ENCODE measurements around the gene IFIH1. TPM values are rescaled to one million over a fixed set of nuclear protein-coding genes. Genes with fewer than 3 reads are reported as not detected.

The IFIH1 gene
- total RNA-seq, 1 experiment from 2014 or later, result 4.5 TPM

- intact Hi-C loops (cut with micrococcal nuclease), result no loop called here
- CTCF ChIA-PET, result interaction anchor here (1.1 kb wide), 1 partner anchor 33 kb away, joined by 5 read pairs; no protein-coding TSS in a partner anchor
- H3K27ac Mint-ChIP-seq (ENCODE audit: low read depth, unreplicated experiment), result no peak overlapping the region
These were observed 64.1 kb downstream of the IFIH1 start for GRCh38 chr2:162254236-162254871.

GRCh38 chr2:162253435-162253834, 65.0 kb downstream of the IFIH1 start:
- peaks cover 15% of the 10 kb centered on the region for H3K9me3 Mint-ChIP-seq (ENCODE audit: unreplicated experiment)
- H3K27ac Mint-ChIP-seq (ENCODE audit: low read depth, unreplicated experiment), result no peak overlapping the region
- no peaks in the 10 kb centered on the region for H3K27me3 Mint-ChIP-seq (ENCODE audit: insufficient read depth, unreplicated experiment)
- no peaks in the 10 kb centered on the region for H3K36me3 Mint-ChIP-seq (ENCODE audit: insufficient read depth, unreplicated experiment)
- intact Hi-C loops (cut with micrococcal nuclease), result no loop called here
- no peak overlapping the region for H3K4me3 Mint-ChIP-seq (ENCODE audit: unreplicated experiment)
- ChIA-PET CTCF (interaction anchor here (0.7 to 2.3 kb wide), 3 partner anchors 32 to 57 kb away, joined by 4 to 8 read pairs (median 5); no protein-coding TSS in a partner anchor), POLR2A (no interaction called here)
- BruUV-seq (replicated peaks), result no TSS peak
- peaks cover 15% of the 10 kb centered on the region for H3K4me1 Mint-ChIP-seq (ENCODE audit: insufficient read depth, unreplicated experiment)
- TF ChIP-seq CTCF (IDR thresholded peaks at IDR 0.05; ENCODE audit: unreplicated experiment), result no peak
- no peak for DNase-seq (ENCODE audit: unreplicated experiment)

More at GRCh38 chr2:162254236-162254871, 64.1 kb downstream of the IFIH1 start:
- Mint-ChIP-seq H3K36me3 (ENCODE audit: insufficient read depth, unreplicated experiment) (no peaks in the 10 kb centered on the region), H3K9me3 (ENCODE audit: unreplicated experiment) (peaks cover 11% of the 10 kb centered on the region), H3K4me3 (ENCODE audit: unreplicated experiment) (no peak overlapping the region), H3K4me1 (ENCODE audit: insufficient read depth, unreplicated experiment) (peaks cover 21% of the 10 kb centered on the region), H3K27me3 (ENCODE audit: insufficient read depth, unreplicated experiment) (no peaks in the 10 kb centered on the region)
- DNase-seq (ENCODE audit: unreplicated experiment), result no peak
- POLR2A ChIA-PET, result no interaction called here
- no TSS peak for BruUV-seq (replicated peaks)
- TF ChIP-seq CTCF (IDR thresholded peaks at IDR 0.05; ENCODE audit: unreplicated experiment), result no peak

- CTCF ChIA-PET, result interaction anchor here (1.9 to 2.3 kb wide), 2 partner anchors 31 to 32 kb away, joined by 5 to 8 read pairs; no protein-coding TSS in a partner anchor
- Mint-ChIP-seq H3K36me3 (ENCODE audit: insufficient read depth, unreplicated experiment) (no peaks in the 10 kb centered on the region), H3K4me3 (ENCODE audit: unreplicated experiment) (no peak overlapping the region), H3K27ac (ENCODE audit: low read depth, unreplicated experiment) (no peak overlapping the region), H3K9me3 (ENCODE audit: unreplicated experiment) (peaks cover 15% of the 10 kb centered on the region), H3K27me3 (ENCODE audit: insufficient read depth, unreplicated experiment) (no peaks in the 10 kb centered on the region), H3K4me1 (ENCODE audit: insufficient read depth, unreplicated experiment) (peaks cover 7% of the 10 kb centered on the region)
- intact Hi-C loops (cut with micrococcal nuclease), result no loop called here
- TF ChIP-seq CTCF (IDR thresholded peaks at IDR 0.05; ENCODE audit: unreplicated experiment), result no peak
- no TSS peak for BruUV-seq (replicated peaks)
- DNase-seq (ENCODE audit: unreplicated experiment), result no peak
- POLR2A ChIA-PET, result interaction anchor here (1.1 kb wide), 1 partner anchor 65 kb away, joined by 4 read pairs; no protein-coding TSS in a partner anchor
These were observed 66.3 kb downstream of the IFIH1 start for GRCh38 chr2:162252153-162252552.

- DNase-seq (ENCODE audit: unreplicated experiment), result peak; percentile 66
- intact Hi-C loops (cut with micrococcal nuclease), result loop anchor here (2.0 kb wide), 1 partner anchor 153 kb away; no protein-coding TSS in a partner anchor
- peaks cover 15% of the 10 kb centered on the region for H3K9me3 Mint-ChIP-seq (ENCODE audit: unreplicated experiment)
- H3K27ac Mint-ChIP-seq (ENCODE audit: low read depth, unreplicated experiment), result peak overlapping the region; percentile 92
- BruUV-seq (replicated peaks), result no TSS peak
- H3K4me1 Mint-ChIP-seq (ENCODE audit: insufficient read depth, unreplicated experiment), result peaks cover 36% of the 10 kb centered on the region
- ChIA-PET CTCF (interaction anchor here (0.8 to 2.4 kb wide), 5 partner anchors 16 to 92 kb away, joined by 3 to 15 read pairs (median 3); no protein-coding TSS in a partner anchor), POLR2A (interaction anchor here (0.7 to 2.1 kb wide), 7 partner anchors 11 to 343 kb away, joined by 3 to 12 read pairs (median 6); partner anchors contain the start of gene IFIH1)
- no peak overlapping the region for H3K4me3 Mint-ChIP-seq (ENCODE audit: unreplicated experiment)
- no peaks in the 10 kb centered on the region for H3K36me3 Mint-ChIP-seq (ENCODE audit: insufficient read depth, unreplicated experiment)
- H3K27me3 Mint-ChIP-seq (ENCODE audit: insufficient read depth, unreplicated experiment), result no peaks in the 10 kb centered on the region
- no peak for TF ChIP-seq CTCF (IDR thresholded peaks at IDR 0.05; ENCODE audit: unreplicated experiment)
These were observed 72.7 kb downstream of the IFIH1 start for GRCh38 chr2:162245781-162246180.
